GM12875 (cell line): ENCODE measurements around the gene SDR42E1.

Experiments
- H3K4me3 ChIP-seq: one replicate; pipeline ENCODE4 v1.5.1; 2011; ENCODE audit warnings: low read depth, low read length, control low read depth
- TF ChIP-seq, protein P1 (sequence below): IDR thresholded peaks from 2 replicates; pipeline ENCODE4 v1.5.1; 2011; ENCODE audit warnings: low read depth, mild to moderate bottlenecking, control low read depth, inconsistent platforms, low read length, moderate library complexity, borderline replicate concordance; ENCODE audit not compliant: insufficient read depth

SDR42E1 gene

DNA sequence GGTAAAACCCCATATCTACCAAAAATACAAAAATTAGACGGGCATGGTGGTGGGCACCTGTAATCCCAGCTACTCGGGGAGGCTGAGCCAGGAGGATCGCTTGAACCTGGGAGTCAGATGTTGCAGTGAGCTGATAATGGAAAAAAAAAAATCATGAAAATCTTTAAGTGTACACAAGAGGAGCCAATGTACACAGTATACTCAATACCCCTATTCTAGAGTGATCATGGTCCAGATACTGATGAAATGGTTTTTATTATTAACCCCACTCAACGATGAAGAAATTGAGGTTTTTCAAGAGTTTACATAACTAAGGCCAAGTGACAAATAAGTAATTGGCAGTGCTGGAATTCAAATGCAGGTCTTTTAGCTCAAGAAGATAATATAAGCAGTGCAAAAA lies 35.3 kb upstream of the SDR42E1 start:
- TF ChIP-seq, protein P1, sequence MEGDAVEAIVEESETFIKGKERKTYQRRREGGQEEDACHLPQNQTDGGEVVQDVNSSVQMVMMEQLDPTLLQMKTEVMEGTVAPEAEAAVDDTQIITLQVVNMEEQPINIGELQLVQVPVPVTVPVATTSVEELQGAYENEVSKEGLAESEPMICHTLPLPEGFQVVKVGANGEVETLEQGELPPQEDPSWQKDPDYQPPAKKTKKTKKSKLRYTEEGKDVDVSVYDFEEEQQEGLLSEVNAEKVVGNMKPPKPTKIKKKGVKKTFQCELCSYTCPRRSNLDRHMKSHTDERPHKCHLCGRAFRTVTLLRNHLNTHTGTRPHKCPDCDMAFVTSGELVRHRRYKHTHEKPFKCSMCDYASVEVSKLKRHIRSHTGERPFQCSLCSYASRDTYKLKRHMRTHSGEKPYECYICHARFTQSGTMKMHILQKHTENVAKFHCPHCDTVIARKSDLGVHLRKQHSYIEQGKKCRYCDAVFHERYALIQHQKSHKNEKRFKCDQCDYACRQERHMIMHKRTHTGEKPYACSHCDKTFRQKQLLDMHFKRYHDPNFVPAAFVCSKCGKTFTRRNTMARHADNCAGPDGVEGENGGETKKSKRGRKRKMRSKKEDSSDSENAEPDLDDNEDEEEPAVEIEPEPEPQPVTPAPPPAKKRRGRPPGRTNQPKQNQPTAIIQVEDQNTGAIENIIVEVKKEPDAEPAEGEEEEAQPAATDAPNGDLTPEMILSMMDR: no peak

DNA sequence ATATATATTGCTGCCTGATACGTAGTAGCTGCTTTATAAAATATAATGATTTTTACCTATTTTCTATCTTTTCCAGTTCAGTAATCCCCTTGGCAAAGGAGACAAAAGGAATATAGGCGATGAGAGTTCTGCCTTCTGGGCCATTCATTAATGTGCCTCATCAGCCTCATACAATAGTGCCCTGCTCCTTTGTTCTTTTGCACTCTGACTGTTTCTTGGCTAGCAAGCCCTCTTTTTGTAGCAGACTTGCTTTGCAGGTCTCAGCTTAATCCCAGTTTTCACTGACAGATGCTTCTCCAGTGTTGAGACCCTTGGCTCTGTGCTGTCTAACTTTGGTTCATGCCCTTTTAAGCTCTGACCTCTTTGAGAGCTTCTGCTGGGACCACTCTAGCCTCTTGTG lies 34.2 kb upstream of the SDR42E1 start:
- TF ChIP-seq, protein P1: no peak
- no peak overlapping the region for H3K4me3 ChIP-seq

More for the DNA sequence above, 35.3 kb upstream of the SDR42E1 start:
- H3K4me3 ChIP-seq: no peak overlapping the region

DNA sequence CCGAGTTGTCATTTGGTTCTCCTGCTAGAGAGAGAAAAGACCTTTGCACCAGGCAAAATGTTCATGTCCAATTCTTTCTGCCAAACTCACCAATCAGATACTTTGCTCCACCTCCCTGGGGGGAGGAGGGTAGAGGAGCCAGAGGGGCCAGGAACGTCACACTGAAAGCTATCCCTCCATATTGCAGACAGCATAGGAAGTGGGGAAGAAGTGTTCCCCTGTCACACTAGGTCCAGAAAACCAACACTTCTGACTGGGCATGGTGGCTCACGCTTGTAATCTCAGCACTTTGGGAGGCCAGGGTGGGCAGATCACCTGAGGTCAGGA lies 33.3 kb upstream of the SDR42E1 start:
- TF ChIP-seq, protein P1: no peak
- no peak overlapping the region for H3K4me3 ChIP-seq

DNA sequence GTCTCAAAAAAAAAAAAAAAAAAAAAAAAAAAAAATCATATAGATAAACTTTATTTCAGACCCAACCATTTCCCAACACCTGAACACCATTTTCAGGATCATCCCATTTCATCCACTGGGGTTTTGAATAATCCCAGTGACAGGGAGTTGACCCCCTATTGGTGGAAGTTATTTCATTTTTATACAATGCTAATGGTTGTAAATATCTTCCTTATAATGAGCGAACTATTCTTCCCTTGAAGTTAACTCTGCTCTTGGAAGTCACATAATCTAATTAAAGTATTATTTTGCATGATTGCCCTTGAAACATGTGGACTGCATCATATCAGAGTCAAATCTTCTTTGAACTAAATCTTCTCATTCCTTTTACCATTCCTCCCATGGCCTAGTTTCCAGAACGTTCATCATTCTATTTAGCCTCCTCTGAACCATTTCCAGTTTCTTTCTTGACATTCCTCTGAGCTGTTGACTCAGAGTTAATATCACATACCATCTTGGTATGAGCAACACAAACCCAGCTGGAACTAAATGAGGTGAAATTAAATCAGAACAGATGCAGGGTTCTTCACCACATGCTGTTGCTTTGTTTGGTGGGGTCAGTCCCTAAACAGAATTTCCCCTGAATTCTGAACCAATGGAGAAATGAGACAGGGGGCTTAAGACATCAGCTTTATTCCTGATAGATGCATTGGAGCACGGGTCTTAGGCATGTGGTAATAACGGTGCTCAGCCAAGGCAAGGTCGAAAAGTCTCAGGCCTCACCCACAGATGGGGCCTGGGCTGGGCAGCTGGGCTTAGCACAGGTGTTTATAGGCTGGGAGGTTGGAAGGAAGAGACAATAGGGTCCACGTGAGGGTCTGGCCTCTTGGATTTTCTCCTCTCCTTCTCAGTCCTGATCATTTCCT lies 32.7 kb upstream of the SDR42E1 start:
- TF ChIP-seq, protein P1: no peak

DNA sequence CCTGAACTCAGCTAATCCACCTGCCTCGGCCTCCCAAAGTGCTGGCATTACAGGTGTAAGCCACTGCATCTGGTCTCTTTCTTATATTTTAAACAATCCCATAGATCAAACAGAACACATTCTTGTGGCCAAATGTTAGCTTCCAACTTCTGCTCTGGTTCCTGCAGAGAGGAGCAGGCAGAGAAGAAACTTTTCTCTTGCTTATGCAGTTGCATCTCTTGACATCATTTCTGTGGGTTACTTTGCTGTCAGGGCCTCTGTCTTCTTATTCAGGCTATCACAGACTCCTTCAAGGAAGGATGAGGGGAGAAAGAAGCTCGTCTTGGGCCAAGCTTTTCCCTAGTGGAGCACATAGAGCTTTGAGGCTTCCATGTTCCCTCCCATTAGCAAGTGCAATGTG lies 31.6 kb upstream of the SDR42E1 start:
- H3K4me3 ChIP-seq: no peak overlapping the region
- TF ChIP-seq, protein P1: no peak

More for the DNA sequence above, 32.7 kb upstream of the SDR42E1 start:
- no peak overlapping the region for H3K4me3 ChIP-seq

DNA sequence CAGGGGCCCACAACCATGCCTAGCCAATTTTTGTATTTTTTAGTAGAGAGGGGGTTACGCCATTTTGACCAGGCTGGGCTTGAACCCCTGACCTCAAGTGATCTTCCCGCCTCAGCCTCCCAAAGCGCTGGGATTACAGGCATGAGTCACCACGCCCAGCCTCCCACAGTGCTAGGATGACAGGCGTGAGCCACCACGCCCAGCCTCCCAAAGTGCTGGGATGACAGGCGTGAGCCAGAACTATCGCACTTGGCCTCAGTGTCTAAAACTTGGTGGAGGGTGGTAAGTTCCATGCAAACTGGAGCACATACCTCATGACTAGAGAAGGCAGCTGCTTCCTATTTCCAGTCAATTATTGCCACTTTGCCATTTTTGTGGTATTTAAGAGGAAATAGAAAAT lies 30.9 kb upstream of the SDR42E1 start:
- no peak overlapping the region for H3K4me3 ChIP-seq
- TF ChIP-seq, protein P1: no peak

DNA sequence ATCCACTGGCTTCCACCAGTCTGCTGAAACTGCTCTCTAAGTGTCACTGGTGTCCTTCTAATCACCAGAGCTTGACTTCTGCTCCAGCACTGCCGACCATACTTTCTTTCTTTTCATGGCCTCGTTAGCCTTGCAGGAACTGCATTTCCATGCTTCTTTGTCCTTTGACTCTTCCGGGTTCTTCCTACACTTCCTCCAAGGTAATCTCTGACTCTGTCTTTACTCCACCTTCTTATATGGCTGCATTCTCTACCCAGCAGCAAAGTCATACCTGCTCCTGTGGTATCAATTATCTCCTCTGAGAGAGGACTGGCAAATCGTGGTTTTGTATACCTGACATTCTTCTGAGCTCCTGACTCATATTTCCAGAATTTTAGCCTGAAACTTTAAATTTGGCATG lies 30.3 kb upstream of the SDR42E1 start:
- TF ChIP-seq, protein P1: no peak

More for the DNA sequence above, 30.3 kb upstream of the SDR42E1 start:
- no peak overlapping the region for H3K4me3 ChIP-seq
